IPS-18a (cell line): ENCODE data around the gene CRNKL1.

Experiments used
- H3K27ac ChIP-seq: one replicate; pipeline ENCODE4 v1.5.1; 2013; ENCODE audit warnings: low read length
- H3K27me3 ChIP-seq: one replicate; pipeline ENCODE4 v1.6.1; 2013; ENCODE audit warnings: mild to moderate bottlenecking, low read length; ENCODE audit not compliant: control insufficient read depth, insufficient read depth
- H3K36me3 ChIP-seq: one replicate; pipeline ENCODE4 v1.6.1; 2013; ENCODE audit warnings: low read depth, low read length; ENCODE audit not compliant: control insufficient read depth
- H3K4me1 ChIP-seq: one replicate; pipeline ENCODE4 v1.6.1; 2013; ENCODE audit warnings: low read depth, low read length; ENCODE audit not compliant: control insufficient read depth
- H3K4me3 ChIP-seq: one replicate; pipeline ENCODE4 v1.5.1; 2013; ENCODE audit warnings: low read length
- H3K9ac ChIP-seq: one replicate; pipeline ENCODE4 v1.6.1; 2013; ENCODE audit warnings: mild to moderate bottlenecking, low read length, moderate library complexity
- H3K9me3 ChIP-seq: one replicate; pipeline ENCODE4 v1.6.1; 2013; ENCODE audit warnings: low read depth, low read length; ENCODE audit not compliant: control insufficient read depth

The CRNKL1 gene

DNA sequence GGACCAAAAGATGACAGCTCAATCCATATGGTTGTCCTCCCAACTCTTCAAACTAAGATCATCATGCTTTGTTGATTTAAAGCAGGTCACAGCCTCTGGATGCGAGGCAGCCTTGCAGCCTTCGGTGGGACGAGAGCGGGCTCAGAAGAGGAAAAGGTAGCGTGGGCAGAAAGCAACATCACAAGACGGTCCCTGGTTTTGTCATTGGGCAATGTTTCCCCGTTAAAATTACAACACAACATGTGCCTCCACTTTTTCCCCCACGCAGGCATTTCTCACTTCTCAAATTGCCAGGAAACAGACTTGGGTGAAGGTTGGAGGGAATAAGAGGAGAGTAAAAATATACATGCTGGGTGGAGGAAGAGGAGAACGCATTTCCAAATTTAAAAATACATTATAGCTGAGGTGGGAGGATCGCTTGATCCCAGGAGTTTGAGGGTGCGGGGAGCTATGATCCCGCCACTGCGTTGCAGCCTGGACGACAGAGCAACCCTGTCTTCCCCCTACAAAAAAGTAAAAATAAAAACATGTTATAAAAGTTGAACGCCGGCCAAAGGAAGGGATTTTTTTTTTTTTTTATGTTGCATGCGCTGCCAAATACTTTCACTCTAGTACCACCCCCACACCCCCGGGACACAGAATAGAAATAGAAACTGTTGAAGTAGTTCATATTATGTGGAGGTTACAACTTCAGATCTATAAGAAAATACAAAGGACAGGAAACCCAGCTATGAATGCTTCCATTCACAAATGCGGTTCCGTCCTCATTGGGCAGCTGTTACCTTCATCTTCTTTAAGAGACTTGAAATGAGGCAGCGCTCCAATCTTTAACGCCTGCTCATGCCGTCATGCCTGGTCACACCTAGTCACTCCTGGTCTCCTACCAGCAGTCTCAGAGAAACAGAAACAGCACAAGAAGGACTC, 49.0 kb downstream of the CRNKL1 start:
- Histone ChIP-seq H3K27me3 (no peaks in the 10 kb centered on the region), H3K9ac (no peak overlapping the region), H3K27ac (no peak overlapping the region), H3K9me3 (no peaks in the 10 kb centered on the region), H3K4me3 (no peak overlapping the region), H3K4me1 (no peaks in the 10 kb centered on the region), H3K36me3 (no peaks in the 10 kb centered on the region)

DNA sequence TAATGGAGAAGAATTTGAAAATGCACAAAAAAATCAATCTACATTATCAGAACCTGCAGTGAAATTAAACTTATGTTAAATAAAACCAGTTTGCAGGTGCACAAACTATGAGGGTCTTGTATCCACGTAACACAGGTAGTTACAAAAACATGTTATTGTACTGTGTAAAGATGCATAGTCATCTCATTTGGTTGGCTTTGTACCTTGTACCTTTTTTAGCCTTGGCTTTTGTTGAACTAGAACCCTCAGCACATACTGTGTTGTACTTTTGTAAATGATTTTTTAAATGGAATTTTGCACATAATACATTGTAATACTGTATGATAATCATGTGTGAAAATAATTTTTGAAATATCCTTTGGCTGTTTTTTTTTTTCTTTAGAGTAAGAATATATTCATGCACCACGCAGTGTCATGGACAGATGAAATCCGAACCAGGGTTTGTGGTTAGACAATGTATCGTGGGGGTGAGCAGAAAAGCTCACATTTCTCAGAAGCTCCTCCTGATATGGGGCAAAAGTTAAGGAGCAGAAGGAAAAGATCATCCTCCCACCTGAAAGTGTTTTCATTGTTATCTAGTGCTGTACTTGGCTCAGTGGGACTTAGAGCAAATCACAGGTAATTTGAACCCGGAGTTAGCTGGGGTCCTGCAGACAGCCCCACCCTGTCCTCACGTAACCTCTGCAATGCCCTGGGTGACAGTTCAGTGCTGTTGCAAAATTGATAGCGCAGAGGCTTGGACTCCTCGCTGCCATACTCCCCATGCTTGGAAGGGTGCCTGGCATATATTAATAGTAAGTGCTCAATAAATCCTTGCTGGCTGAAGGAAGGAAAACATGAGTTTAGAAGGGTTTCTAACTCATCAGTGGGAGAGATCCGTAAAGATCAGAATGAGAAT, 49.9 kb downstream of the CRNKL1 start:
- Histone ChIP-seq H3K9me3 (no peaks in the 10 kb centered on the region), H3K27me3 (no peaks in the 10 kb centered on the region), H3K4me1 (no peaks in the 10 kb centered on the region), H3K4me3 (no peak overlapping the region), H3K36me3 (no peaks in the 10 kb centered on the region), H3K9ac (no peak overlapping the region), H3K27ac (no peak overlapping the region)

- H3K27ac ChIP-seq: no peak overlapping the region
- no peaks in the 10 kb centered on the region for H3K9me3 ChIP-seq
- no peaks in the 10 kb centered on the region for H3K36me3 ChIP-seq
- no peaks in the 10 kb centered on the region for H3K4me1 ChIP-seq
- no peak overlapping the region for H3K9ac ChIP-seq
- no peaks in the 10 kb centered on the region for H3K27me3 ChIP-seq
- H3K4me3 ChIP-seq: no peak overlapping the region
These were observed 51.9 kb downstream of the CRNKL1 start for GRCh38 chr20:20000211-20000968.

- Histone ChIP-seq H3K27me3 (no peaks in the 10 kb centered on the region), H3K4me1 (no peaks in the 10 kb centered on the region), H3K4me3 (no peak overlapping the region), H3K27ac (no peak overlapping the region), H3K9ac (no peak overlapping the region), H3K36me3 (no peaks in the 10 kb centered on the region), H3K9me3 (no peaks in the 10 kb centered on the region)
These were observed 53.1 kb downstream of the CRNKL1 start for GRCh38 chr20:19998990-19999705.

- Histone ChIP-seq H3K4me1 (peaks cover 4% of the 10 kb centered on the region), H3K27me3 (no peaks in the 10 kb centered on the region), H3K4me3 (no peak overlapping the region), H3K9me3 (no peaks in the 10 kb centered on the region), H3K36me3 (no peaks in the 10 kb centered on the region), H3K27ac (no peak overlapping the region), H3K9ac (no peak overlapping the region)
These were observed 55.3 kb downstream of the CRNKL1 start for GRCh38 chr20:19996917-19997316.

GRCh38 chr20:19996222-19996621, 56.0 kb downstream of the CRNKL1 start:
- H3K27me3 ChIP-seq: no peaks in the 10 kb centered on the region
- H3K4me1 ChIP-seq: peaks cover 4% of the 10 kb centered on the region
- no peak overlapping the region for H3K27ac ChIP-seq
- H3K9me3 ChIP-seq: no peaks in the 10 kb centered on the region
- H3K36me3 ChIP-seq: no peaks in the 10 kb centered on the region
- H3K9ac ChIP-seq: no peak overlapping the region
- H3K4me3 ChIP-seq: no peak overlapping the region

DNA sequence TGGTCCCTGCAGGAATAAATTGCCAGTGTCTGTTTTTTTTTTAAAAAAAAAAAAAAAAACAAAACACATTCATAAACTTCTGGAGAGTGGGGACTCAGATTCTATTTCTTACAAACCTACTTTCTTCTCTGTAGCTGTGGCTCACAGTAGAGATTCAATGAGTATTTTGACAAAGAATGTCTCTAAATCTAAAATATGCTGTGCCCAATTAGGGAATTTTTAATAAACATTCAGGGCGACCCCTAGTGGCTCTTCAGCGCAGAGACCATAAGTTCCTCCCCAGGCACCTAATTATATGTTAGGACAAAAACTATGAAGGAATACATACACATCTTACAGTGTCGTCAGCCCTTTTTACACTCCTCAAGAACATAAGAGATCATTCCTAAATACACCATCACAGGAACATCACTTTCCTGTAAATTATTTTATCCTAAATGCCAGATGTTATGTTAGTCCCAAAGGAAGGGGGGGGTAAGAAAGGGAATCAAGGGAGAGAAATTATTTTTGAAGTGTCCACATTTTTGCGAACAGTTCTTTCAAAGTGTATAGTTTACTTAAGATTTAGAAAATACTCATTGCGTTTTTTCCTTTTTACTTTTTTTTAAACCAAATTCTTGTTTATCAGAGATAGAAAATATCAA, 56.9 kb downstream of the CRNKL1 start:
- Histone ChIP-seq H3K27me3 (no peaks in the 10 kb centered on the region), H3K36me3 (no peaks in the 10 kb centered on the region), H3K4me3 (no peak overlapping the region), H3K27ac (no peak overlapping the region), H3K9ac (no peak overlapping the region), H3K4me1 (peaks cover 4% of the 10 kb centered on the region), H3K9me3 (no peaks in the 10 kb centered on the region)

DNA sequence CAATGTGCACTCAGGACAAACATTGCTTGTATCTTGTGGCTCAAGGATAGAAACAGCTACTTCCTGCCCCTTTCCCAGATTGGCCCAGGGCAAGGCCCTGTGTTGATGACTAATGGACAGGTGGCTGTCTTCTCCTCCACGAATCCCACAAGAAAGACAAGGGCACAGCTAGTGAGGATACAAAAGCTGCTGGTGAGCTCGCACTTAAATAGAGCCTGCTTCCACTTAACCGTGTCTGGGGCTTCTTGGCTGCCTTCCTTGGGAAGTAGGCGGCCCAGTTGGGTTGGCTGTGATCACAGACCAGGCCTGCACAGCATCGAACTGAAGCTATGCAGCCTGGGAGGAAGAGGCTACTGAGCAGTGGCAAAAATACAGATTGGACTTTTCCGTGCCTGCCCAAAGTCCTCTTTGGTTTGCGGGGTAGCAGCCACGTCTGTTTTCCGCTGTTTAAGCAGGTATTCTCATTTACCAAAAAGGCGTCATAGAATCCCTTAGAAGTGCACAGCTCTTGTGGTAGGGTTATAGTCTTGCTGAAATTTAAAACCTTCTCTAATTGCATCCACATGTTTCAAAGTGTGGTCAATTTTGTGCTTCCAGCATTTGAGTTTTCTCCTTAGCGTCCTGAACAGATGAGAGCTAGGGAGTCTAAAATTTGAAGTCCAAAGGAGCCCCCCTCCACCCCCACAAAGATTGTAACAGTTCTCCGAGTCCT, 58.2 kb downstream of the CRNKL1 start:
- H3K36me3 ChIP-seq: no peaks in the 10 kb centered on the region
- no peaks in the 10 kb centered on the region for H3K9me3 ChIP-seq
- no peak overlapping the region for H3K4me3 ChIP-seq
- no peaks in the 10 kb centered on the region for H3K27me3 ChIP-seq
- H3K27ac ChIP-seq: no peak overlapping the region
- no peak overlapping the region for H3K9ac ChIP-seq
- H3K4me1 ChIP-seq: peaks cover 4% of the 10 kb centered on the region

GRCh38 chr20:19992996-19993908, 59.0 kb downstream of the CRNKL1 start:
- Histone ChIP-seq H3K27me3 (no peaks in the 10 kb centered on the region), H3K36me3 (no peaks in the 10 kb centered on the region), H3K9me3 (no peaks in the 10 kb centered on the region), H3K4me3 (no peak overlapping the region), H3K27ac (no peak overlapping the region), H3K4me1 (peaks cover 4% of the 10 kb centered on the region), H3K9ac (no peak overlapping the region)
